HG02759 (cell line): Measurements from ENCODE around the gene HSD17B11.
A peak's percentile ranks its signal among the peaks of the same experiment; 100 is the strongest.
"Not testable (repeated sequence)": the region's sequence is repeated elsewhere in the genome, so short reads cannot be mapped to it uniquely, and the experiment has no call there.

Experiments used
- ATAC-seq: cut with Tn5 transposase; IDR thresholded peaks from one replicate; pipeline ENCODE4 v1.9.1; 2021; ENCODE audit warnings: mild to moderate bottlenecking, moderate library complexity; ENCODE audit not compliant: unreplicated experiment

Gene HSD17B11, protein sequence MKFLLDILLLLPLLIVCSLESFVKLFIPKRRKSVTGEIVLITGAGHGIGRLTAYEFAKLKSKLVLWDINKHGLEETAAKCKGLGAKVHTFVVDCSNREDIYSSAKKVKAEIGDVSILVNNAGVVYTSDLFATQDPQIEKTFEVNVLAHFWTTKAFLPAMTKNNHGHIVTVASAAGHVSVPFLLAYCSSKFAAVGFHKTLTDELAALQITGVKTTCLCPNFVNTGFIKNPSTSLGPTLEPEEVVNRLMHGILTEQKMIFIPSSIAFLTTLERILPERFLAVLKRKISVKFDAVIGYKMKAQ

GRCh38 chr4:87390891-87391575, at the start of gene HSD17B11:
Gene HSD17B11 (minus strand): TSS chr4:87391188. CDS start chr4:87391070, 118 bp downstream.
- ATAC-seq, result peak; percentile 100

DNA sequence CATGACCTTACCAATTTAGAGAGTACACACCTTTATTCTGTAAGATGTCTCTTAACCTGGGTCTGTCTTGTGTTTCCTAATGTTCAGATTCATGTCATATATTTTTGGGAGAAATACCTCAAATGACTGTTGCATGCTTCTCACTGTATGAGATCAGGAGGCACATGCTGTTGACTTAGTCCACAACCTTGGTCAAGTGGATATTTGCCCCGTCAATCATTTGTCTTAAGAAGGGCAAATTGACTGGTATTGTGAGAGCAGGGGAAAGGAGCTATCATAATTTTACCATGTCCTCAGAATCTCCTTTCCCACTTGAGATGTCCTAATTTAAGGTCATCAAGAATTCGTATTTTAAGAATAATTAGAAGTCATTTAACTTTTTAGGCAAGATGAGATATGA, 42.4 kb upstream of the HSD17B11 start:
- ATAC-seq, result no peak

DNA sequence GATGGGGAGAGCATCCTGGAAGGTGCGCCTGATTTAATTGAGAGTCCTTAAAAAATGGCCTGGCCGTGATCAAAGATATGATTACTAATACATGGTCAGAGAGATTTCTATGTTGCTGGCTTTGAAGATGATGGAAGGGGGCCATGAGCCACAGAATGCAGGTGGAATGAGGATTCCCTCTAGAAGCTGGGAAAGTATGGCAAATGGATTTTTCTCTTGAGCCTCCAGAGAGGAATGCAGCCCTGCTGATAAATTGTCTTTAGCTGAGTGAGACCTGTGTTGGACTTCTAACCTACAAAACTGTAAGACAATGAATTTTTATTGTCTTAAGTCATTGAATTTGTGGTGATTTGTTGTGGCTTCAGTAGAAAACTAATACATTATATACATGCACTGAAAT, 39.0 kb upstream of the HSD17B11 start:
- ATAC-seq, result no peak

DNA sequence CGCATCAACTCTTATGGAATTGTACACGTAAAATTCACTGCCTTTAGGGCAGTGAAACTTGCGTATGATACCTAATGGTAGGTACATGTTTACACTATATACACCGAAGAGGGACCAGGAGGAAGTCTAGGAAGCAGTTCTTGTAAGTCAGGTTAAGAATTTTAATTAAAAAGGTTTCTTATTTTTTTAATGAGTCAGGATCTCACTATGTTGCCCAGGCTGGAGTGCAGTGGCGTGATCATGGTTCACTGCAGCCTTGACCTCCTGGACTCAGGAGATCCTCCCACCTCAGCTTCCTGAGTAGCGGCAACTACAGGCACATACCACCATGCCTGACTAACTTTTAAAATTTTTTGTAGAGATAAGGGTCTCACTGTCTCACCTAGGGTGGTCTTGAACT, 38.0 kb upstream of the HSD17B11 start:
- ATAC-seq, result no peak

GRCh38 chr4:87427518-87427868, 36.5 kb upstream of the HSD17B11 start:
- no peak for ATAC-seq

DNA sequence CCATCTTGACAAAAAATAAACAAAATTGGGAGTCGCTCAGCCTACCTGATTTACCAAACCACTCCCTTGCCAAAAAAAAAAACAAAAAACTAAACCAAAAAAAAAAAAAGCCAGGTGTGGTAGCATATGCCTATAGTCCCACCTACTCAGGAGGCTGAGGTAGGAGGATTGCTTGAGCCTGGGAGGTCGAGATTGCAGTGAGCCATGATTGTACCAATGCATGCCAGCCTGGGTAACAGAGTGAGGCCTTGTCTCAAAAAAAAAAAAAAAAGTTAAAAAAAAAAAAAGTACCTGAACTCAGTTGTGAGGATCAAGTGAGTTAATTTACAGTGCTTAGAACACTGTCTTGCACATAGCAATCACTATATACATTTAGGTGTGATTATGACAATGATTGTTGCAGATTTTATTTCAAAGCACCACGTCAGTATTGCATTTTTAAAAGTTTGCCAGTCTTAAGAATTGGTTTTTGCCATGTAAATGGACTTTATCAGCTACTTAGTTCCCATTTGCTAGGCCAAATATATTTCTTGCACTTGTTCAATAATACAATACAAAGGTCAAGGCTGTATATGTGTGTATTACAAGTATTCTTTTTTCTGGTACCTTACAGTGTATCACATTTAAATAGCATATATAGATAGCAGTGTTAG, 36.0 kb upstream of the HSD17B11 start:
- ATAC-seq, result no peak

DNA sequence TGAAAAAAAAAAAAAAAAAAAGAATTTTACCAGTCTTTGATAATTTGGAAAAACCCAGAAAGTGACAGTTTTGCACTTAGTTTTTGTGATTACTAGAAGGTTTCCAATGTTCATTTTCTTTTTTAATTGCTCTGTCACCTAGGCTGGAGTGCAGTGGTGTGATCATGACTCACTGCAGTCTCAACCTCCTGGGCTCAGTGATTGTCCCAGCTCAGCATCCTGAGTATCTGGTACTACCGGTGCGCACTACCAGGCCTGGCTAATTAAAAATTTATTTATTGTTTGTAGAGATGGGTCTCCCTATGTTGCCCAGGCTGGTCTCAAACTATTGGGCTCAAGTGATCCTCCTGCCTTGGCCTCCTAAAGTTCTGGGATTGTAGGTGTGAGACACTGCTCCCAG, 34.7 kb upstream of the HSD17B11 start:
- ATAC-seq, result no peak

GRCh38 chr4:87424099-87424543, 33.1 kb upstream of the HSD17B11 start:
- not testable (repeated sequence) for ATAC-seq

DNA sequence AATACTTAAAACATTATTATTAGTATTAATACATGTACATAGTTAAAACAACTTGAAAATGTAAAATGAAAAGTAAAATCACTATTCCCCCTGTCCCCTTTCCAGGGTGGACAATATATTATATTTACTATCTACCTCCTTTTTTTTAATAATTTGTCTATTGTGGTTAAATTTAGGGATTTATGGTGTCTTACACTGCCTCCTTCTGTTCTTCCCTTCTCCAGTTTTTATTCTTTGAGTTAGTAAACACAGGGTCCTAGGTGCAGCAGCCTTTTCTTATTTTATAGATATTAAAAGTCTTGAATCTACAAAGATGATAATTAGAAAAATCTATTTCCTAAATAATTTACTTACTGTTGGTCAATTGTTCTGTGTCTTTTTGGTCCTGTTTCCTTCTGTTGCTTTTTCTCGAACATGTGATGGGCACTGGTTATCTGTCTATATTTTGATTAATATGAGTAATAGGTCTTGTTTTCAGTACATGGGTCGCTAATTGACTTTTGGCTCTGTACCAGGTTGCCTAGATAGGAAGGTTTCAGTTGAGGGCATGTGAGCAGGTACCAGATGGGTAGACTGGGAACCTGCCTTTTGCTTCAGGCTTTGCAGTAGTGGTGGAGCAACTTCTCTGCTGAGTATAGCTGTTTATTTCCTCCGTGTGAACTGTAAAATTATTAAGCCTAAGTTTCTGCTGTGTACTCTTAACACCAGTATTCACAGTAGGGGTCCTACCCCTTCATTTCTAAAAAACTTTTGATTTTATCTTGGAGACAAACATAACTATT, 32.5 kb upstream of the HSD17B11 start:
- ATAC-seq, result no peak

GRCh38 chr4:87422104-87423052, 31.4 kb upstream of the HSD17B11 start, which contains the start of gene NUDT9:
Gene NUDT9 (plus strand): TSS chr4:87422573. CDS start chr4:87422906, 333 bp downstream.
- ATAC-seq, result peak; percentile 84

DNA sequence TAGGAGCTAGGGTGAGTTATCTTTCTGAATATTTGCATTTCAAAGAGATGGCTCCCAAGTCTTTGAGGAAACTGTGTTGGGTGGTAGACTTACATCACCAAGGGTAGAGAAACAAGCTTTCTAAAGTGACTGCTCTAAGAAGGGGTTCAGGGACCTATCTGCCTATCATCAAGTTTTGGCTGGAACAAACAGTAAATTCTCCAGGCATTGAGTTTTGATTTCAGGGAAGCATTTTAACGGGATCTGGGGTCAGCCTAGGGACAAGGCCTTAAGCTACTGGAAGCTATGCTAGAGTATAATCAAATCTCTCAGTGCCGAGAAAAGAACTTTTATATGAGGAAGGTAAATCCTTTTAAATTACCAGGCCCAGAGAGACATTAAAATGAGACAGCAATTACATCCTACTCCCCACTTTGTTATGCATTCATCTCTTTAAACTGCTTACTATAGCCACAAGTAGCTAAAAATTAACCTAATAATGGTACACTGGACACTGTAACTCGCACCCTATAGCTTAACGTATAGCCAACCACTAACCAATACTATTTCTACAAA, 29.4 kb upstream of the HSD17B11 start:
- no peak for ATAC-seq

DNA sequence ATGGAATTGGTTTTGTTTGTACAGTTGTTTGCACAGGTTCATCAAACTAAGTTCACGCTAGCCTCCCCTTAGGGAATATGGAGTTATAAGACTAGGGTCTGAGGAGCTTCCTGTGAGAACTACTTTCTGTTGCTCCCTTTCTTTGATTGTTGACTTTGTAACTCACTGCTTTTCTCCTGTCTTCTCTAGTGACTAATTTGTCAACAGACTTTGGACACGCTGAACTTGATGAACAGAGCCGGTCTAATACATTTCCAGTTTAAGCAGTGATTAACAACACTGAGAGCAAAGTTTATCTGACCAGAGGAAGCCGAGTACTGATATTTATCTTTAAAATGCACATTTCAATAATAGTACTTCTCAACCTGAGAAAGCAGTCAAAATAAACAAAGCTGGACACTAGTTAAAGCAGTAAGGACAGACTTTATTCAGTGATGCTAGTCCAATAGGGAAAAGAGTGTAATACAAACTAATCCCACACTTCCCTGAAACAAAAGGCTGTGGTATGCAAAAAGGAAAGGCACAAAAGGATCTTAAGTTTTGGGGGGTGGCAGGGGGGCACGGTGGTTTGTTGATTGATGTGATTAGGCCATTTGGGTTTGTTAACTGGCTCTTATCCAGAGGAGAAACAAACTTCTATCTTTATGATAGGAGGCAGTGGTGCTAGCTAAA, 28.7 kb upstream of the HSD17B11 start:
- no peak for ATAC-seq

GRCh38 chr4:87418410-87418809, 27.4 kb upstream of the HSD17B11 start:
- not testable (repeated sequence) for ATAC-seq

GRCh38 chr4:87416965-87417364, 26.0 kb upstream of the HSD17B11 start:
- ATAC-seq, result no peak

DNA sequence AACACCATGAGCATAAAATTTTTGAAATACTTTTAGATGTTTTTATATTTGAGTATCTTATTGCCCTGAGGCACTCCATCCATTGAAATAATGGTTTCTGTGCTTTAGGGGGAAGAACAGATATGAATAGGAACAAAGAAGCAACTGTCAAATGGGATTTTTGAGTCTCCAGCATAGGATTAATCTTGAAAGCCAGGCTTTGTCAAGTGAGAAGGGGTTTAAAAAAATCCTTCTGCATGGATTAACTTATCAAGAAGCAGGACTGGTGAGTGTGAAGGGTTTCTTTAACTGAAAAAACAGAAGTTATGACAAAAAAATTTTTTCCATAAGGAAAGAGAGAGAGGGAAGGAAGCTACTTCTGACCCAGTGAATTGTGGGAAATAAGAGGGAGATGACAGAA, 23.8 kb upstream of the HSD17B11 start:
- no peak for ATAC-seq

DNA sequence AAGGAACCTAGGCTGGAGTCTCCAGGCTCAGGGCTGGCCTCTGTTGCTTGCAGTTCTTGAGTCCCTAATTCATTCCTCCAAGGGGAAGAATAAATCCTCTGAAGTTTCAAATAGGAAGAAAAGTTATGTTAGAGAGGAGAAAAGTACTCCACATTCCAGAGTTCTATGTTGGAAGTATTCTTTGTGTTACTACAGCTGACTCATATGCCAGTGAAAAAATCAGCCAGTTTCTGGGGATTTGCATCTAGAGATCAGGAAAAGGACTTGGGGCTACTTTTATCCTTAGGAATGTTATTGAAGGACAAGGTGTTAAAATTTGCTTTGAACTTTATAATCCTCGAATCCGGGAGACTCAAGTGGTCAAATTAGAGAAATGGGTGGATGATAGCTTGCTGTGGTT, 19.7 kb upstream of the HSD17B11 start:
- no peak for ATAC-seq

DNA sequence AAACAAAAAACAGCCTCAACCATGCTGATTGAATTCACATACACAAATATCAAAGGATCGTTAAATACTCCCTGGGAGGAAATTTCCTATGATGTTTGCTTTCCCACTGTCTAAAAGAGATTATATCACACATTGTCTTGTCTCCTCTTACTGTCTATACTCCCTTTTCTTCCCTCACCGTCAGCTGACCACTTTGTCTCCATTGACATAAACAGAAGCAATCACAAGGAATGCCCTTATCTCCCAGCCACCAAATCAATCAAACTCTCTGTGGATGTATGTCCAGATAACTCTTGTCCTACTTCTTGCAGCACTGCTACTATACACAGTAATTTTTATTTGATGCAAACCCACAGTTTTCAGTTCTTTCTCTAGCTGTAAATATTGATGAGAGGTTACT, 19.2 kb upstream of the HSD17B11 start:
- no peak for ATAC-seq

GRCh38 chr4:87409420-87409939, 18.5 kb upstream of the HSD17B11 start:
- no peak for ATAC-seq

DNA sequence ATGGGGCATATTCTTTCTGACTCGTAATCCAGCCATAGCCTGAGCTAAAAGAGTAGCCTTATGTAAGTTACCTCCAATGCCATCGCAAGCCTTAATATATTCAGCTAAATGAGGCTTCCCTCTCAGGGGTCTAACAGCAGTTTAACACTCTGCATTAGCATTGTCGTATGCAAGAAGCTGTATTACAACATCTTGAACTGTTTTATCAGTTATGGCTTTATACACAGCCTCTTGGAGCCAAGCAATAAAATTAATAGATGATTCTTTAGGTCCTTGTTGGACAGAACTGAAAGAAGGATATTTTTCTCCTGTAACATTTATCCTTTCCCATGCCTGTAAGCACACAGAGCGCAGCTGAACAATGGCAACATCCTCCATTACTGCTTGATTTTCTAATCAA, 15.9 kb upstream of the HSD17B11 start:
- ATAC-seq, result not testable (repeated sequence)
